Neural crest cell (in vitro differentiated cells): Measurements from ENCODE around the gene NOP9. TPM values are rescaled to one million over a fixed set of nuclear protein-coding genes. Genes with fewer than 3 reads are reported as not detected.

Experiments
- DNase-seq: peaks from one replicate; pipeline ENCODE4 v3.0.0; 2021; ENCODE audit warnings: low read depth, mixed read lengths, low spot score
- H3K27ac Mint-ChIP-seq: one replicate; pipeline ENCODE4 v1.8.0; 2021; ENCODE audit warnings: mild to moderate bottlenecking, mixed read lengths; ENCODE audit not compliant: unreplicated experiment
- H3K27me3 Mint-ChIP-seq: 2 replicates; pipeline ENCODE4 v1.8.0; 2021; ENCODE audit warnings: low read depth, mild to moderate bottlenecking, mixed read lengths
- H3K36me3 Mint-ChIP-seq: 2 replicates; pipeline ENCODE4 v1.8.0; 2021; ENCODE audit warnings: low read depth, mild to moderate bottlenecking, mixed read lengths
- H3K4me1 Mint-ChIP-seq: 2 replicates; pipeline ENCODE4 v1.8.0; 2021; ENCODE audit warnings: mixed read lengths
- H3K4me3 Mint-ChIP-seq: one replicate; pipeline ENCODE4 v1.8.0; 2021; ENCODE audit warnings: mild to moderate bottlenecking, mixed read lengths
- H3K9me3 Mint-ChIP-seq: 2 replicates; pipeline ENCODE4 v1.8.0; 2021; ENCODE audit warnings: mixed read lengths
- CTCF ChIP-seq: fragments of 200-600 bp; sonication (generic); conservative IDR thresholded peaks from 2 replicates; pipeline ENCODE4 v1.5.0; 2021; ENCODE audit warnings: antibody characterized with exemption, mild to moderate bottlenecking
- total RNA-seq: library from RNA; stranded (reverse); gene quantifications from 2 replicates; pipeline ENCODE4 v1.2.1, GENCODE V29; 2021

The NOP9 gene
- total RNA-seq, 1 donor from 2014 or later = 34.5 TPM

DNA sequence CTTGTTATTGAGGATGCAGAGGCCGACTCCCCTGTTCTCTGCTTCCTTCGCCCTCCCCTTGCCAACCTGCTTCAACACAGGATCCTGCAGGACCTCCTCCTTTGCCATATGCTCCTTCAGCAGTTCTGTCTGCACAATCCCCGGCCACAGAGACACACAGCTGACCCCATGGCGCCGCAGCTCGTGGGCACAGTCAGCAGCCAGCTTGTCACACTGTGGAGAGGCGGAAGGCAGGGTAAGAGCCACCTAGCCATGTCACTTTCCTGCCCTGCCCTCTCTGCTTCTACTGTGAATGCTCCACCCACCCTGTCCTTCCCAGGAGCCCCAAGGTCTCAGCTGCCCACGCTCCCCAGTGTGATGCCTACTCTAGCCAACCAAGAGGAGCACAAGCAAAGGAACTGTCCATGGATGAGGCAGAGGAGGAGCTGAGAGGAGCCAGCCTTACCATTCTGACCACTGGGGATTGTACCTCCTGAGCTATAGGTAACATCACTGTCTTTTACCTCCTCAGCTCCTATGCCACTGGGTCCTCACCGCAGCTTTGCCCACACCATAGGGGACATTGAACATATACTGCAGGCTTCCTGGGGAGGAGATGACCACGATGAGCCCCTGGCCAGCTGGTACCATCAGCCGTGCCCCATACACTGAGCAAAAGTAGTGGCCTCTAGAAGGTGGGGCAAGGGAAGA, 7.4 kb upstream of the NOP9 start:
- Mint-ChIP-seq H3K4me3 (no peak overlapping the region), H3K27ac (peak overlapping the region; percentile 75), H3K27me3 (no peaks in the 10 kb centered on the region), H3K36me3 (no peaks in the 10 kb centered on the region), H3K4me1 (peaks cover 4% of the 10 kb centered on the region), H3K9me3 (no peaks in the 10 kb centered on the region)
- no peak for TF ChIP-seq CTCF
- DNase-seq = no peak

GRCh38 chr14:24293525-24293924, 6.1 kb upstream of the NOP9 start:
- Mint-ChIP-seq H3K27me3 (no peaks in the 10 kb centered on the region), H3K36me3 (no peaks in the 10 kb centered on the region), H3K27ac (no peak overlapping the region), H3K4me3 (no peak overlapping the region), H3K4me1 (peaks cover 10% of the 10 kb centered on the region), H3K9me3 (no peaks in the 10 kb centered on the region)
- DNase-seq = no peak
- no peak for TF ChIP-seq CTCF

DNA sequence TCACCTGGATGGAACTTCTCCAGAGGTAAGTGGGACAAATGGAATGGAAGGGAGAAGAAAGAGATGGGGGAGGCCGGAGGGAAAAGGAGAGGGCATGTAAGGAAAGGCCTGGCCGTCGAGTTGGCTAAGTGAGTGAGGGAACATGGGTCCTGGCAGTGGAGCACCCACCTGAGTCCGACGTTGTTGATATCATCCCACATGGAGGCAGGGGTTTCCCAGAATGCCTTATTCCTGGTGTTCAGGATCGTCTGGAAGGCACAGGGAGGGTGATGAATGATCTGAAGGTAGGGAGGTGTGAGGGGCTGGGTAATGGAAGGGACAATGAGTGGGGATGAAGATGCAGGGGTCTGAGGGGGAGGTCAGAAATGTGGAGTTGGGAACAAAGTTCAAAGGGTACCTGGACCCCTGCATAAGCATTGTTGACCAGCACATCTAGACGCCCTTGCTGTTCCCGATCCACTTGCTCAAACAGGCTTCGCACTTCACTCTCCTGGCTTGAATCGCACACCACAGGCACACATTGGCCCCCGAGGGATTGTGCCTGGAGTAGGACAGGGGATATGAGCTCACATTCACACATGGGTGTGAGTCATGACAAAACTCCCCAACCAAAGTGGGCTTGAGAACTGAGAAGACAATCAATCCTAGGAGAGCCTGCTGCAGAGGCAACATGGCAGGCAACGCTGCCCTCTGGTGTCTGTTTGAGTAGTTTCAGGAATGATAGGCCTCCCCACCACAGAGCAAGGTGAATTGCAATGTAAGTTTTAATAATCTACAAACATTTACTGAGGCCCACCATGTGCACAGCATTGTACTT, 3.1 kb upstream of the NOP9 start:
- peak; percentile 79 for TF ChIP-seq CTCF
- no peaks in the 10 kb centered on the region for H3K27me3 Mint-ChIP-seq
- no peaks in the 10 kb centered on the region for H3K9me3 Mint-ChIP-seq
- DNase-seq = peak; percentile 45
- H3K4me3 Mint-ChIP-seq = peak overlapping the region; percentile 72
- H3K4me1 Mint-ChIP-seq = peaks cover 32% of the 10 kb centered on the region
- H3K36me3 Mint-ChIP-seq = peaks cover 2% of the 10 kb centered on the region
- H3K27ac Mint-ChIP-seq = peak overlapping the region; percentile 64

- peak overlapping the region; percentile 73 for H3K4me3 Mint-ChIP-seq
- DNase-seq = no peak
- H3K4me1 Mint-ChIP-seq = peaks cover 32% of the 10 kb centered on the region
- peak; percentile 59 for TF ChIP-seq CTCF
- H3K9me3 Mint-ChIP-seq = no peaks in the 10 kb centered on the region
- no peaks in the 10 kb centered on the region for H3K27me3 Mint-ChIP-seq
- peaks cover 2% of the 10 kb centered on the region for H3K36me3 Mint-ChIP-seq
- H3K27ac Mint-ChIP-seq = no peak overlapping the region
These were observed 2.3 kb upstream of the NOP9 start for GRCh38 chr14:24297190-24297964.

GRCh38 chr14:24298892-24299254, 777 bp upstream of the NOP9 start:
- Mint-ChIP-seq H3K4me3 (peak overlapping the region; percentile 97), H3K27ac (peak overlapping the region; percentile 94), H3K9me3 (no peaks in the 10 kb centered on the region), H3K27me3 (no peaks in the 10 kb centered on the region), H3K36me3 (peaks cover 2% of the 10 kb centered on the region), H3K4me1 (peaks cover 32% of the 10 kb centered on the region)
- no peak for TF ChIP-seq CTCF
- DNase-seq = no peak
